GM19099 (cell line): ENCODE data around the gene CEP128.

Source experiments
- POLR2A ChIP-seq: IDR thresholded peaks from 3 replicates; pipeline ENCODE4 v1.6.1; 2011; ENCODE audit warnings: low read depth; ENCODE audit not compliant: insufficient read length; ENCODE audit errors: extremely low read depth

CEP128 gene

GRCh38 chr14:80958226-80958625 is 16.7 kb upstream of the CEP128 start:
- TF ChIP-seq POLR2A, result no peak

- no peak for TF ChIP-seq POLR2A
Observed at GRCh38 chr14:80957613-80958012, 16.1 kb upstream of the CEP128 start.

GRCh38 chr14:80956922-80957321 is 15.4 kb upstream of the CEP128 start:
- no peak for TF ChIP-seq POLR2A

GRCh38 chr14:80956102-80956501 is 14.6 kb upstream of the CEP128 start:
- no peak for TF ChIP-seq POLR2A

GRCh38 chr14:80955416-80955941 is 13.9 kb upstream of the CEP128 start, which contains the start of gene TSHR:
TSS of gene TSHR (plus strand) at chr14:80955621. CDS start at chr14:80955681, 60 bp downstream.
- TF ChIP-seq POLR2A, result no peak

GRCh38 chr14:80954687-80955299 is 13.3 kb upstream of the CEP128 start:
- no peak for TF ChIP-seq POLR2A

- TF ChIP-seq POLR2A, result no peak
Observed at GRCh38 chr14:80951491-80951890, 10.0 kb upstream of the CEP128 start.

GRCh38 chr14:80948291-80948690 is 6.8 kb upstream of the CEP128 start:
- TF ChIP-seq POLR2A, result no peak

GRCh38 chr14:80946797-80947196 is 5.3 kb upstream of the CEP128 start:
- TF ChIP-seq POLR2A, result no peak

GRCh38 chr14:80946187-80946586 is 4.6 kb upstream of the CEP128 start:
- TF ChIP-seq POLR2A, result no peak

GRCh38 chr14:80944861-80945617 is 3.5 kb upstream of the CEP128 start:
- TF ChIP-seq POLR2A, result no peak

- TF ChIP-seq POLR2A, result no peak
Observed at GRCh38 chr14:80942191-80942600, 658 bp upstream of the CEP128 start.

GRCh38 chr14:80940146-80940545 is 1.4 kb downstream of the CEP128 start:
- TF ChIP-seq POLR2A, result no peak

- TF ChIP-seq POLR2A, result no peak
Observed at GRCh38 chr14:80933686-80934085, 7.9 kb downstream of the CEP128 start.

- TF ChIP-seq POLR2A, result no peak
Observed at GRCh38 chr14:80933282-80933681, 8.3 kb downstream of the CEP128 start.

- no peak for TF ChIP-seq POLR2A
Observed at GRCh38 chr14:80930836-80931389, 10.6 kb downstream of the CEP128 start.
